Measurements from ENCODE around the gene IL20RB. TPM values are rescaled to one million over a fixed set of nuclear protein-coding genes. Genes with fewer than 3 reads are reported as not detected.
"Not testable (repeated sequence)": the region's sequence is repeated elsewhere in the genome, so short reads cannot be mapped to it uniquely, and the experiment has no call there.

IL20RB gene
- total RNA-seq, 1 donor from 2014 or later, result 0.98 TPM

- H3K4me1 Mint-ChIP-seq, result no peaks in the 10 kb centered on the region
- DNase-seq (no peak), ATAC-seq (ENCODE audit: low read depth) (no peak)
- H3K27me3 Mint-ChIP-seq, result no peaks in the 10 kb centered on the region
- H3K27ac Mint-ChIP-seq, result no peak overlapping the region
- TF ChIP-seq, protein P1, sequence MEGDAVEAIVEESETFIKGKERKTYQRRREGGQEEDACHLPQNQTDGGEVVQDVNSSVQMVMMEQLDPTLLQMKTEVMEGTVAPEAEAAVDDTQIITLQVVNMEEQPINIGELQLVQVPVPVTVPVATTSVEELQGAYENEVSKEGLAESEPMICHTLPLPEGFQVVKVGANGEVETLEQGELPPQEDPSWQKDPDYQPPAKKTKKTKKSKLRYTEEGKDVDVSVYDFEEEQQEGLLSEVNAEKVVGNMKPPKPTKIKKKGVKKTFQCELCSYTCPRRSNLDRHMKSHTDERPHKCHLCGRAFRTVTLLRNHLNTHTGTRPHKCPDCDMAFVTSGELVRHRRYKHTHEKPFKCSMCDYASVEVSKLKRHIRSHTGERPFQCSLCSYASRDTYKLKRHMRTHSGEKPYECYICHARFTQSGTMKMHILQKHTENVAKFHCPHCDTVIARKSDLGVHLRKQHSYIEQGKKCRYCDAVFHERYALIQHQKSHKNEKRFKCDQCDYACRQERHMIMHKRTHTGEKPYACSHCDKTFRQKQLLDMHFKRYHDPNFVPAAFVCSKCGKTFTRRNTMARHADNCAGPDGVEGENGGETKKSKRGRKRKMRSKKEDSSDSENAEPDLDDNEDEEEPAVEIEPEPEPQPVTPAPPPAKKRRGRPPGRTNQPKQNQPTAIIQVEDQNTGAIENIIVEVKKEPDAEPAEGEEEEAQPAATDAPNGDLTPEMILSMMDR (IDR thresholded peaks at IDR 0.05), result no peak
- H3K36me3 Mint-ChIP-seq (ENCODE audit: low read depth), result peaks cover 1% of the 10 kb centered on the region
- intact Hi-C loops (cut with micrococcal nuclease), result no loop called here
- ChIA-PET CTCF (no interaction called here), POLR2A (interaction anchor here (0.7 kb wide), 1 partner anchor 24 kb away, joined by 3 read pairs; no protein-coding TSS in a partner anchor)
- H3K4me3 Mint-ChIP-seq, result no peak overlapping the region
- H3K9me3 Mint-ChIP-seq, result peaks cover 2% of the 10 kb centered on the region
Observed at GRCh38 chr3:136962927-136963326, 5.1 kb downstream of the IL20RB start.

- H3K27ac Mint-ChIP-seq; H3K4me3 Mint-ChIP-seq; H3K36me3 Mint-ChIP-seq (ENCODE audit: low read depth); H3K27me3 Mint-ChIP-seq; intact Hi-C loops (cut with micrococcal nuclease); ATAC-seq (ENCODE audit: low read depth); H3K4me1 Mint-ChIP-seq; DNase-seq; CTCF ChIA-PET; POLR2A ChIA-PET: not testable (repeated sequence)
- H3K9me3 Mint-ChIP-seq, result peaks cover 10% of the 10 kb centered on the region
Observed at GRCh38 chr3:136969539-136969938, 11.8 kb downstream of the IL20RB start.

- Mint-ChIP-seq H3K27ac (no peak overlapping the region), H3K4me3 (no peak overlapping the region), H3K36me3 (ENCODE audit: low read depth) (peaks cover 3% of the 10 kb centered on the region), H3K9me3 (peaks cover 16% of the 10 kb centered on the region), H3K27me3 (no peaks in the 10 kb centered on the region), H3K4me1 (no peaks in the 10 kb centered on the region)
- ATAC-seq (ENCODE audit: low read depth) (no peak), DNase-seq (no peak)
- CTCF ChIA-PET, result no interaction called here
- POLR2A ChIA-PET, result no interaction called here
- intact Hi-C loops (cut with micrococcal nuclease), result no loop called here
- TF ChIP-seq, protein P1 (IDR thresholded peaks at IDR 0.05), result no peak
Observed at GRCh38 chr3:136973352-136973751, 15.6 kb downstream of the IL20RB start.

GRCh38 chr3:136974670-136975069 lies 16.9 kb downstream of the IL20RB start:
- TF ChIP-seq, protein P1 (IDR thresholded peaks at IDR 0.05), result no peak
- DNase-seq (no peak), ATAC-seq (ENCODE audit: low read depth) (no peak)
- Mint-ChIP-seq H3K27me3 (no peaks in the 10 kb centered on the region), H3K36me3 (ENCODE audit: low read depth) (peaks cover 3% of the 10 kb centered on the region), H3K27ac (no peak overlapping the region), H3K4me3 (no peak overlapping the region), H3K9me3 (peaks cover 16% of the 10 kb centered on the region), H3K4me1 (no peaks in the 10 kb centered on the region)
- POLR2A ChIA-PET, result no interaction called here
- intact Hi-C loops (cut with micrococcal nuclease), result no loop called here
- CTCF ChIA-PET, result no interaction called here

GRCh38 chr3:136979204-136979603 lies 21.4 kb downstream of the IL20RB start:
- Mint-ChIP-seq H3K4me3 (no peak overlapping the region), H3K4me1 (no peaks in the 10 kb centered on the region), H3K27me3 (no peaks in the 10 kb centered on the region), H3K27ac (no peak overlapping the region), H3K9me3 (peaks cover 8% of the 10 kb centered on the region), H3K36me3 (ENCODE audit: low read depth) (peaks cover 3% of the 10 kb centered on the region)
- ATAC-seq (ENCODE audit: low read depth) (no peak), DNase-seq (no peak)
- POLR2A ChIA-PET, result no interaction called here
- TF ChIP-seq, protein P1 (IDR thresholded peaks at IDR 0.05), result no peak
- intact Hi-C loops (cut with micrococcal nuclease), result no loop called here
- CTCF ChIA-PET, result no interaction called here

GRCh38 chr3:136979684-136980083 lies 21.9 kb downstream of the IL20RB start:
- TF ChIP-seq, protein P1 (IDR thresholded peaks at IDR 0.05), result no peak
- no peak for DNase-seq
- Mint-ChIP-seq H3K4me3 (no peak overlapping the region), H3K36me3 (ENCODE audit: low read depth) (peaks cover 3% of the 10 kb centered on the region), H3K4me1 (no peaks in the 10 kb centered on the region), H3K9me3 (peaks cover 6% of the 10 kb centered on the region), H3K27me3 (no peaks in the 10 kb centered on the region), H3K27ac (no peak overlapping the region)
- POLR2A ChIA-PET, result no interaction called here
- intact Hi-C loops (cut with micrococcal nuclease), result no loop called here
- no peak for ATAC-seq (ENCODE audit: low read depth)
- CTCF ChIA-PET, result no interaction called here
